ENCODE results near the gene FSTL1. TPM values are rescaled to one million over a fixed set of nuclear protein-coding genes. Genes with fewer than 3 reads are reported as not detected.

FSTL1 gene
- total and polyA plus RNA-seq, 8 donors, result 14.2 to 946 (median 97.7) TPM

DNA sequence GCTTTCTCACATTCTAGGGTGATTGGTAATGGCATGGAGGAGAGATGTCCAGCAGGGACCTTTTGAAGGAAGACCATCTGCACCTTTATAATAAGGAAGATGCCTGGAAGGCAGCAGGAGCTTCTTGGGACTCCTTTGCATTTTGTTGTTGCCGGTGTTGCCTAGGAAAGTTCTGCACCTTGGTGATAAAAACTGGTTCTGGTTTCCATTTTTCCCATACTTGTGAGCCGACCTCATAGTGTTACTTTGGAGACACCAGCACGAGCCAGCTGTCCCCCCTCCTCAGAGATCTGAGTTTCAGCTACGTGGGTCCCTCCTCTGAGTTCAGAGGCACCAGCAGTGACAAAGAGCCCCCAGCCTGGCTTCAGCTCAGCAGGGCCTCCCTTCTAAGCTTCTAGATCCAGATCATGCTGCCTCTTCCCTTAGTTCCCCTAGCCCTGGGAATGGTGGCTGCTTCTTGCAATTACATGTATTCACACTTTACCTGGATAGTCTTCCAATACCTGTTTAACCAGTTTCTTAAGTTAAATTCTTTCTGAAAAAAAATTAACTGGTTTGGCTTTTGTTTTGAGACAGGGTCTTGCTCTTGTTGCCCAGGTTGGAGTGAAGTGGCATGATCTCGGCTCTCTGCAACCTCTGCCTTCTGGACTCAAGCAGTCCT, 18.0 kb upstream of the FSTL1 start:
- Histone ChIP-seq H3K27me3 (no peaks in the 10 kb centered on the region), H3K27ac (no peak overlapping the region), H3K4me3 (no peak overlapping the region), H3K36me3 (no peaks in the 10 kb centered on the region), H3K9me3 (no peaks in the 10 kb centered on the region), H3K4me1 (peaks cover 0 to 6% (median 3%) of the 10 kb centered on the region in 4 donors)
- no peak for TF ChIP-seq POLR2A (IDR thresholded peaks at IDR 0.05)
- no peak for TF ChIP-seq POLR2AphosphoS5 (IDR thresholded peaks at IDR 0.05)
- no peak for TF ChIP-seq EP300 (IDR thresholded peaks at IDR 0.05)
- TF ChIP-seq CTCF (IDR thresholded peaks at IDR 0.05), result no peak
- intact Hi-C loops (cut with DNase I; ENCODE audit: low total_unique reads), result no loop called here
- no peak for DNase-seq
- WGBS, 5 donors, result 69 to 84% (median 82%) methylated on average over 5 of the region's 5 CpGs

- H3K27ac ChIP-seq, result no peak overlapping the region
- 69 to 87% (median 81%) methylated on average over 4 of the region's 4 CpGs for WGBS, 5 donors
Observed at GRCh38 chr3:120462409-120462959, 11.7 kb upstream of the FSTL1 start.

DNA sequence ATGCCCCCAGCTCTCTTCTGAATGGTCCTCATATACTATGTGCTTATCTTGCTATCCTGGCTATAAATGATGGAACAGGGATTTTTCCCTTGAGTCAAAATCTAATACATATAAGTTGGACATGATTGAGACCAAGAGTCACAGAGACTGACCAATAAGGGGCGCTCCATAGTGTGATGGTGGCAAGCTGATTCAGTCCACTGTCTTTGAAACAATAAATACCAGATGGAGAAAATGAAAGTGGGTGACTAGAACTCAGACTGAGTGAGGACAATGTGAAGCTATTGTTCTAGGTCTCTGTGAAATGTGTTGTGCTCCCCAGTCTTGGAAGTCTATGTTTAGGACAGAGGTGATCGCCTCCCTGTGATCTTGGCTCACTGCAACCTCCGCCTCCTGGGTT, 10.6 kb upstream of the FSTL1 start:
- WGBS, 5 donors, result 65 to 93% (median 85%) methylated on average over 3 of the region's 3 CpGs
- intact Hi-C loops (cut with DNase I; ENCODE audit: low total_unique reads), result no loop called here
- Histone ChIP-seq H3K27me3 (no peaks in the 10 kb centered on the region), H3K27ac (no peak overlapping the region), H3K4me1 (no peaks in the 10 kb centered on the region), H3K36me3 (no peaks in the 10 kb centered on the region), H3K4me3 (no peak overlapping the region), H3K9me3 (no peaks in the 10 kb centered on the region)
- DNase-seq, result no peak
- TF ChIP-seq POLR2A (IDR thresholded peaks at IDR 0.05) (no peak), CTCF (IDR thresholded peaks at IDR 0.05) (no peak), POLR2AphosphoS5 (IDR thresholded peaks at IDR 0.05) (no peak), EP300 (IDR thresholded peaks at IDR 0.05) (no peak)

More at GRCh38 chr3:120462409-120462959, 11.7 kb upstream of the FSTL1 start:
- intact Hi-C loops (cut with DNase I; ENCODE audit: low total_unique reads), result no loop called here
- DNase-seq, result no peak
- TF ChIP-seq CTCF (IDR thresholded peaks at IDR 0.05), result no peak
- no peak for TF ChIP-seq EP300 (IDR thresholded peaks at IDR 0.05)
- TF ChIP-seq POLR2AphosphoS5 (IDR thresholded peaks at IDR 0.05), result no peak
- TF ChIP-seq POLR2A (IDR thresholded peaks at IDR 0.05), result no peak
- Histone ChIP-seq H3K4me1 (no peaks in the 10 kb centered on the region), H3K4me3 (no peak overlapping the region), H3K27me3 (no peaks in the 10 kb centered on the region), H3K9me3 (no peaks in the 10 kb centered on the region), H3K36me3 (no peaks in the 10 kb centered on the region)

GRCh38 chr3:120460862-120461261, 10.1 kb upstream of the FSTL1 start:
- no peak overlapping the region for H3K4me3 ChIP-seq
- no peaks in the 10 kb centered on the region for H3K27me3 ChIP-seq
- no peaks in the 10 kb centered on the region for H3K4me1 ChIP-seq
- no peaks in the 10 kb centered on the region for H3K36me3 ChIP-seq
- H3K9me3 ChIP-seq, result no peaks in the 10 kb centered on the region
- WGBS, 5 donors, result 82 to 86% (median 84%) methylated on average over 9 of the region's 9 CpGs
- DNase-seq, result no peak
- intact Hi-C loops (cut with DNase I; ENCODE audit: low total_unique reads), result no loop called here
- no peak overlapping the region for H3K27ac ChIP-seq
- no peak for TF ChIP-seq CTCF (IDR thresholded peaks at IDR 0.05)
- TF ChIP-seq POLR2A (IDR thresholded peaks at IDR 0.05), result no peak
- no peak for TF ChIP-seq POLR2AphosphoS5 (IDR thresholded peaks at IDR 0.05)
- TF ChIP-seq EP300 (IDR thresholded peaks at IDR 0.05), result no peak
